Epithelial cell of esophagus (primary cell): ENCODE results near the gene TLK1.

Experiments
- DNase-seq: peaks from one replicate; pipeline ENCODE4 v3.0.0; 2010; ENCODE audit warnings: low read depth
- H3K4me3 ChIP-seq: 2 replicates; pipeline ENCODE4 v1.5.1; 2011; ENCODE audit warnings: mild to moderate bottlenecking, low read length, control low read depth
- CTCF ChIP-seq: IDR thresholded peaks from 2 replicates; pipeline ENCODE4 v1.5.1; 2011; ENCODE audit warnings: low read depth, mild to moderate bottlenecking, low read length, control low read depth, inconsistent platforms; ENCODE audit not compliant: insufficient read depth; ENCODE audit errors: missing control alignments

Gene TLK1

GRCh38 chr2:171160956-171161740 lies 455 bp upstream of the TLK1 start:
- peak; percentile 77 for DNase-seq
- no peak for TF ChIP-seq CTCF
- H3K4me3 ChIP-seq = peak overlapping the region; percentile 86

- H3K4me3 ChIP-seq = peak overlapping the region; percentile 85
- peak; percentile 59 for DNase-seq
- TF ChIP-seq CTCF = peak; percentile 56
Observed at GRCh38 chr2:171159372-171160118, 1.1 kb downstream of the TLK1 start.

- no peak for TF ChIP-seq CTCF
- H3K4me3 ChIP-seq = peak overlapping the region; percentile 85
- DNase-seq = no peak
Observed at GRCh38 chr2:171158790-171159371, 1.8 kb downstream of the TLK1 start.

GRCh38 chr2:171158036-171158789 lies 2.5 kb downstream of the TLK1 start:
- peak; percentile 14 for DNase-seq
- no peak for TF ChIP-seq CTCF
- peak overlapping the region; percentile 85 for H3K4me3 ChIP-seq

GRCh38 chr2:171157109-171157500 lies 3.6 kb downstream of the TLK1 start:
- no peak for DNase-seq
- no peak for TF ChIP-seq CTCF
- no peak overlapping the region for H3K4me3 ChIP-seq

DNA sequence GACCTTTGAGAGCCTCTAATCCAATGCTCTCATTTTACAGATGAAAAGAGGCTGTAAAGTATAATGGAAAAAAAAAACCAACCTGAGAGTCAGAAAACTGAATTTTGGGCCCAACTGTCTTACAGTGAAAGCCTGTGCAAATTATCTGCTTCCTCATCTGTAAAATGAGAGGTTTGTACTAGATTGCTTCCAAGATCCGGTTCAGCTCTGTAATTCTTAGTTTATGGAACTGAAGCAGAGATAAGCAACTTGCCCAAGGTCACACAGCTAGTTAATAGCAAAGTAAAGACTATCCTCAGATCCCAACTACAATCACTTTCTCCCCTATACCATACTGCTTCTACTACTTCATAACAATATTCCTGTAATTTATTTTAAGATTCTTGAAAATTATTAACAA lies 6.3 kb downstream of the TLK1 start:
- TF ChIP-seq CTCF = no peak
- no peak overlapping the region for H3K4me3 ChIP-seq
- DNase-seq = no peak
